Measurements from ENCODE around the gene LCE2A.

DNA sequence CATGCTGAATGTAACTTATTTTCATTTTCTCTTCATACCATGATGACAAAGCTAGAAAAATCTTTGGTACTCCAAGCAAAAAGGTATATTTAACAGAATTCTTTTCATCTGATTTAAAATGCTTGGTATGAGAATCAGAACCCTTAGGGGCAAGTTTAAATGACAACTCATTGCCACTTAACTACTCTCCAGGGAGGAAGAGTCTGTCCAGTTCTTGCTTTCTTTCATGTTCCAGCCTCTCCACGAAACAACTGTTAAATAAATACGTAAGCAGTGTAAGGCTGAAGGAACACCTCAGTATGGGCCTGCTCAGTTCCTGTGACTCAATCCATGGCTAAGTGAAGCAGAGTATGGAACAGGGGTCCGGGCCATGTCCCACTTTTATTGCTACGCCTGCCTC is 1.6 kb downstream of the LCE2A start:
- TF ChIP-seq POLR2AphosphoS5 (IDR thresholded peaks at IDR 0.05) = no peak
- TF ChIP-seq, protein P1, sequence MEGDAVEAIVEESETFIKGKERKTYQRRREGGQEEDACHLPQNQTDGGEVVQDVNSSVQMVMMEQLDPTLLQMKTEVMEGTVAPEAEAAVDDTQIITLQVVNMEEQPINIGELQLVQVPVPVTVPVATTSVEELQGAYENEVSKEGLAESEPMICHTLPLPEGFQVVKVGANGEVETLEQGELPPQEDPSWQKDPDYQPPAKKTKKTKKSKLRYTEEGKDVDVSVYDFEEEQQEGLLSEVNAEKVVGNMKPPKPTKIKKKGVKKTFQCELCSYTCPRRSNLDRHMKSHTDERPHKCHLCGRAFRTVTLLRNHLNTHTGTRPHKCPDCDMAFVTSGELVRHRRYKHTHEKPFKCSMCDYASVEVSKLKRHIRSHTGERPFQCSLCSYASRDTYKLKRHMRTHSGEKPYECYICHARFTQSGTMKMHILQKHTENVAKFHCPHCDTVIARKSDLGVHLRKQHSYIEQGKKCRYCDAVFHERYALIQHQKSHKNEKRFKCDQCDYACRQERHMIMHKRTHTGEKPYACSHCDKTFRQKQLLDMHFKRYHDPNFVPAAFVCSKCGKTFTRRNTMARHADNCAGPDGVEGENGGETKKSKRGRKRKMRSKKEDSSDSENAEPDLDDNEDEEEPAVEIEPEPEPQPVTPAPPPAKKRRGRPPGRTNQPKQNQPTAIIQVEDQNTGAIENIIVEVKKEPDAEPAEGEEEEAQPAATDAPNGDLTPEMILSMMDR (IDR thresholded peaks at IDR 0.05) = no peak

All from transverse colon (tissue), 4 donors.